AG04450 (cell line): ENCODE data around the gene DTD1. TPM values are rescaled to one million over a fixed set of nuclear protein-coding genes. Genes with fewer than 3 reads are reported as not detected.
A peak's percentile ranks its signal among the peaks of the same experiment; 100 is the strongest.
"Not testable (repeated sequence)": the region's sequence is repeated elsewhere in the genome, so short reads cannot be mapped to it uniquely, and the experiment has no call there.

Experiments
- CTCF ChIA-PET: fragments of 300-600, 350-600 bp; formaldehyde crosslinking; extraction: SDS; loops from one replicate; lab custom pipeline; 2022; ENCODE audit warnings: antibody characterized with exemption, inconsistent platforms; lab: Charles Lee
- POLR2A ChIA-PET: fragments of 350-600 bp; formaldehyde crosslinking; extraction: SDS; loops from one replicate; lab custom pipeline; 2021; ENCODE audit warnings: antibody characterized with exemption, inconsistent platforms; lab: Yijun Ruan, JAX
- DNase-seq: peaks from one replicate; pipeline ENCODE4 v3.0.0-alpha.2; 2011; ENCODE audit warnings: low read depth, low spot score
- H3K27ac ChIP-seq: one replicate; pipeline ENCODE4 v1.5.1; 2012; ENCODE audit warnings: low read depth, low read length, control low read depth
- H3K27me3 ChIP-seq: one replicate; pipeline ENCODE4 v1.6.0; 2012; ENCODE audit warnings: low read length; ENCODE audit not compliant: control insufficient read depth, insufficient read depth
- H3K4me3 ChIP-seq: 2 replicates; pipeline ENCODE4 v1.5.1; 2011; ENCODE audit warnings: mild to moderate bottlenecking, low read depth, low read length, control low read depth
- H3K9me3 ChIP-seq: 2 replicates; pipeline ENCODE4 v1.5.1; 2012; ENCODE audit warnings: low read length; ENCODE audit not compliant: control insufficient read depth, insufficient read depth
- polyA plus RNA-seq: library from polyadenylated mRNA; depleted of rRNA; stranded (reverse); fragments of >200 nt; gene quantifications from 2 replicates; pipeline ENCODE4 v1.2.3, GENCODE V29; 2011
- TF ChIP-seq, protein P1 (sequence below): IDR thresholded peaks from 2 replicates; pipeline ENCODE4 v1.5.1; 2011; ENCODE audit warnings: low read depth, low read length, control low read depth, inconsistent platforms

DTD1 gene
- polyA plus RNA-seq, 1 experiment: 50.0 TPM

DNA sequence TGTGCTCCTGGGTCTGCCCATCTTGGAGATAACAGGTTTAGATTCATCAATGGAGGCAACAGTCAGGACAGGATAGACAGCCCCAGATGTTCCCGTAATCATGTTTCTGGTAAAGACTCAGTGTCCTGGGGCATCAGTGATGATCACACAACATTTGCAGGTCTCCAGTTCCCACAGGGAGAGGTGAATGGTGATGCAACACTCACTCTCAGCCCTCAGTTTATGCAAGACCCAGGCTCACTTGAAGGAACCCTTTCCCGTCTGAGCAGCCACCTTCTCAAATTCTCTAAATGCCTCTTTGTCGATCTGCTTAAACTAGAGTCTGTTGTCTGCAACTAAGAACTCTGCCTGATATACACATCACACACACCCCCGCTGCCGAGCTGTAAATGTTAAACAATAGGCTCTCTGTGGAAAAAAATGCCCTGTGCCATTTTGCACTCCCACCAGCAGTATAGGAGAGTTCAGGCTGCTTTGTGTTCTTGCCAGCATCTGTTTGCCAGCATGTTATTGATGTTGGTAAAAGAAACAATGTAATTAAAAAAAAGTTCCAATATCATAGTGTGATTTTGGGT, 195.6 kb downstream of the DTD1 start:
- TF ChIP-seq, protein P1, sequence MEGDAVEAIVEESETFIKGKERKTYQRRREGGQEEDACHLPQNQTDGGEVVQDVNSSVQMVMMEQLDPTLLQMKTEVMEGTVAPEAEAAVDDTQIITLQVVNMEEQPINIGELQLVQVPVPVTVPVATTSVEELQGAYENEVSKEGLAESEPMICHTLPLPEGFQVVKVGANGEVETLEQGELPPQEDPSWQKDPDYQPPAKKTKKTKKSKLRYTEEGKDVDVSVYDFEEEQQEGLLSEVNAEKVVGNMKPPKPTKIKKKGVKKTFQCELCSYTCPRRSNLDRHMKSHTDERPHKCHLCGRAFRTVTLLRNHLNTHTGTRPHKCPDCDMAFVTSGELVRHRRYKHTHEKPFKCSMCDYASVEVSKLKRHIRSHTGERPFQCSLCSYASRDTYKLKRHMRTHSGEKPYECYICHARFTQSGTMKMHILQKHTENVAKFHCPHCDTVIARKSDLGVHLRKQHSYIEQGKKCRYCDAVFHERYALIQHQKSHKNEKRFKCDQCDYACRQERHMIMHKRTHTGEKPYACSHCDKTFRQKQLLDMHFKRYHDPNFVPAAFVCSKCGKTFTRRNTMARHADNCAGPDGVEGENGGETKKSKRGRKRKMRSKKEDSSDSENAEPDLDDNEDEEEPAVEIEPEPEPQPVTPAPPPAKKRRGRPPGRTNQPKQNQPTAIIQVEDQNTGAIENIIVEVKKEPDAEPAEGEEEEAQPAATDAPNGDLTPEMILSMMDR: no peak
- no peak overlapping the region for H3K4me3 ChIP-seq
- no peak for DNase-seq
- no peak overlapping the region for H3K27ac ChIP-seq
- H3K9me3 ChIP-seq: no peaks in the 10 kb centered on the region
- ChIA-PET POLR2A (no interaction called here), CTCF (no interaction called here)
- H3K27me3 ChIP-seq: peaks cover 4% of the 10 kb centered on the region

DNA sequence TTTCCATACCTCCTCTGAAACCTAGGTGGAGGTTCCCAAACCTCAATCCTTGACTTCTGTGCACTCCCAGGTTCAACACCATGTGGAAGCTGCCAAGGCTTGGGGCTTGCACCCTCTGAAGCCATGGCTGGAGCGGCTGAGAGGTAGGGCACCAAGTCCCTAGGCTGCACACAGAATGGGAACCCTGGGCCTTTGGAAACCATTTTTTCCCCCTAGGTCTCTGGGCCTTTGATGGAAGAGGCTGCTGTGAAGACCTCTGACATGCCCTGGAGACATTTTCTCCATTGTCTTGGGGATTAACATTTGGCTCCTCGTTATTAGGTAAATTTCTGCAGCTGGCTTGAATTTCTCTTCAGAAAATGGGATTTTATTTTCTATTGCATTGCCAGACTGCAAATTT, 199.2 kb downstream of the DTD1 start:
- H3K9me3 ChIP-seq, H3K27ac ChIP-seq, CTCF ChIA-PET, H3K4me3 ChIP-seq, POLR2A ChIA-PET, H3K27me3 ChIP-seq, DNase-seq: not testable (repeated sequence)

DNA sequence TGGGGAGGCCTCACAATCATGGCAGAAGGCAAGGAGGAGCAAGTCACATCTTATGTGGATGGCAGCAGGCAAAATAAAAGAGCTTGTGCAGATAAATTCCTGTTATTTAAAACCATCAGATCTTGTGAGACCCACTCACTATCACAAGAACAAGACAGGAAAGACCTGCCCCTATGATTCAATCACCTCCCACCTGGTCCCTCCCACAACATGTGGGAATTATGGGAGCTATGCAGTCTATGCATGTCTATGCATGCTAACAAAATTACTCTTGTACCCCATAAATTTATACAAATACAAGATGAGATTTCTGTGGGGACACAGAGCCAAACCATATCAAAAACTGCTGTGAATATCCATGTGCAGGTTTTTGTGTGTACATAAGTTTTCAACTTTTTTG, 200.2 kb downstream of the DTD1 start:
- CTCF ChIA-PET: no interaction called here
- Histone ChIP-seq H3K27me3 (peaks cover 4% of the 10 kb centered on the region), H3K27ac (no peak overlapping the region), H3K9me3 (no peaks in the 10 kb centered on the region), H3K4me3 (no peak overlapping the region)
- no peak for DNase-seq
- POLR2A ChIA-PET: no interaction called here
- TF ChIP-seq, protein P1: no peak

DNA sequence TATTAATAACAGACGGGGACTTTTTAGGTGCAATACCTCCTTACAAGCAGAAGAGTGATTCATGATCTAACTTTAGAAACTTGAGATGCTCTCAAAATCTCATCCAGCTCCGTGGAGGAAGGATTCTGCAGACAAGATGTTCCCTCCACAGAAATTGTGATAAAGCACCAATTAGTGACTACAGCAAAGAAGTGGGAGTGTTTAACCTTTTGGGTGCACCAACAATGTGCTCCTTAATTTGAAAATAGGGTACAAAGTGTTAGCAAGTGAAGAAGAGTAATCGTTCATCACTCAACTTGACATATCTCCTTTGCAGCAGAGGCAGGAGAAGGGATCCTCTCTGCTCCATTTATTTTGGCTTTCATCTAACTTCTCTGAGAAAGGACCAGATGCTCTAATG, 202.9 kb downstream of the DTD1 start:
- ChIA-PET POLR2A (no interaction called here), CTCF (no interaction called here)
- Histone ChIP-seq H3K27me3 (no peaks in the 10 kb centered on the region), H3K9me3 (no peaks in the 10 kb centered on the region), H3K27ac (no peak overlapping the region), H3K4me3 (no peak overlapping the region)
- no peak for DNase-seq
- TF ChIP-seq, protein P1: no peak

DNA sequence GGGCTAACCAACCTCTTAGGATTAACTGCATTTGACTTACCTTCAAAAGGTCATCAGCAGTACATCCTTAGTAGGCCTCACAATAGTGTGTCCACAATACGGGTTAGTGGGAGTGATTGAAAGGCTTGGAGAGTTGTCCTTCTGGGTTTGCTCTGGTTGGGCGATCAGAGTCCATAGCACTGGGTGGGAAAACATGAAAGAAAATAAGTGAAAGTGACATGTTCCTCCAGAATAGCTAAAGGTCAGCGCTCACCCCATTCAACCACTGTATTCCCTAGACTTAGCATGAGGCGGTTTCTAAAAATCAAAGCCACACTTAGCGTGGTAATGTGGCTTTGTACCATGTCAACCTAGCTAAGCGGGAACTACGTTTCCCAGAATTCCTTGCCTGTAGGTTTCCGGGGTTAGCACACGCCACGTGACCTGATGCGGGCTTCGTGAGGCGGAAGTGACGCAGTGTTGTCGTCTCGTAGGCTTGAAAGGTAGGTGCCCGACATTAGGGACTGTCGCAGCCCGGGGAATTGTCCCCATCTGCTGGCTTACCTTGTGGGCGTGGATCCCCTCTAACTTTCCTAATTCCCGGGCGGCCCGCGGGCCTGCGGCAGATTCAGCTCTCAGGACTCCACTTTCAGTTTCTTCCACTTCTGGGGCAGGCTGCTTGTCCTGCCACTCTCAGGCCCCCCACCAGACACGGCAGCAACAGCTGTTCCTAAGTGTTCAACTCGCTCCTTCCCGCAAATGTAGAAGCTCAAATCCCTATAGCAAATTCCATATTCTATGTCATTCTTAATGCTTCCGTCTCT, 206.0 kb downstream of the DTD1 start:
- ChIA-PET POLR2A (no interaction called here), CTCF (interaction anchor here (0.6 to 2.5 kb wide), 2 partner anchors 77 to 162 kb away, joined by 3 to 13 read pairs; no protein-coding TSS in a partner anchor)
- TF ChIP-seq, protein P1: no peak
- DNase-seq: peak; percentile 58
- Histone ChIP-seq H3K27ac (peak overlapping the region; percentile 78), H3K4me3 (peak overlapping the region; percentile 89), H3K9me3 (no peaks in the 10 kb centered on the region), H3K27me3 (no peaks in the 10 kb centered on the region)
